ENCODE data around the gene FTCD.

GRCh38 chr21:46178961-46179360 is 23.6 kb upstream of the FTCD start:
- no peak for TF ChIP-seq EZH2 (IDR thresholded peaks at IDR 0.05; ENCODE audit: borderline replicate concordance, low read length)
- TF ChIP-seq CTCF (conservative IDR thresholded peaks at IDR 0.05 in 1 of 2, IDR thresholded peaks at IDR 0.05 in 1 of 2; ENCODE audit: extremely low read depth in 1 of 2, insufficient read depth in 1 of 2, low read depth in 1 of 2, low read length in 2 of 2), result no peak

All from mammary epithelial cell (primary cell).